ENCODE results near the gene GARNL3.

Gene GARNL3

GRCh38 chr9:127411122-127411521 lies 146.5 kb downstream of the GARNL3 start:
- DNase-seq: no peak

GRCh38 chr9:127415141-127415540 lies 150.6 kb downstream of the GARNL3 start:
- no peak for DNase-seq

DNA sequence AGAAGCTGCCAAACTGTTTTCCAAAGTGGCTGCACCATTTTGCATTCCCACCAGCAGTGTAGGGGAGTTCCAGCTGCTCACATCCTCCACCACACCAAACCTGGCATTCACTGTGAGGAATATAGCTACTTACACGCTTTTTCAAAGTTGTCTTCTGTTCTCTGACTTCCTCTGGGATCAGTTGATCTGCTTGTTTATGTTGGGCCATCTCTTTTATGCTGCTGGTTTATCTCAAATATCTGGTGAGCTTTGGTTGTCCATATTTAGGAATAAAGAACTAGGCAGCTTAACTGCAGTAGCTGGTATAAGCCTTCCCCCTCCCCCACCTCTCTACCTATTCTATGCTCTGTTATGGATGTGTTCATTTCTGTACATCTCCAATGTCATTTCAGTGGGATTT lies 151.1 kb downstream of the GARNL3 start:
- no peak for DNase-seq

GRCh38 chr9:127417131-127418036 lies 152.8 kb downstream of the GARNL3 start:
- DNase-seq: no peak

- DNase-seq: peak; percentile 54
Measured at GRCh38 chr9:127418037-127418471, 153.5 kb downstream of the GARNL3 start.

DNA sequence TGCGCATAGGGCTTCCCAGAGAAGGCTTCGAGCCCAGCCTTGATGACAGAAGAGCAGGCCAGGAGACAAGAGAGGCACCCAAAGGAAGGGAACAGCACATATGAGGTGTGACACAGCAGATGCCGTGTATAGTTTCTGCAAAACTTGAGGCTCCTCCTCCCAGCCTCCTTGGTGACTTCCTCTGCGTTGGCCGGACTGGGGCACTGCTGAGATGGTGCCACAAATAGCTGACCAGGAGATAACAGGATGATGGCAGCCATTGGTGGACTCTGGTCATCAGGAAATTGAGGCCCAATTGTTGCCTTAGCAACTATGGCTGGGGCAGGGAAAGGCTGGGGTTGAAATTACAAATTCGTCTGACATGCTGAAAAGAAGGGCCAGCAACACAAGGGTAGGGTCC lies 154.8 kb downstream of the GARNL3 start:
- DNase-seq: no peak

DNA sequence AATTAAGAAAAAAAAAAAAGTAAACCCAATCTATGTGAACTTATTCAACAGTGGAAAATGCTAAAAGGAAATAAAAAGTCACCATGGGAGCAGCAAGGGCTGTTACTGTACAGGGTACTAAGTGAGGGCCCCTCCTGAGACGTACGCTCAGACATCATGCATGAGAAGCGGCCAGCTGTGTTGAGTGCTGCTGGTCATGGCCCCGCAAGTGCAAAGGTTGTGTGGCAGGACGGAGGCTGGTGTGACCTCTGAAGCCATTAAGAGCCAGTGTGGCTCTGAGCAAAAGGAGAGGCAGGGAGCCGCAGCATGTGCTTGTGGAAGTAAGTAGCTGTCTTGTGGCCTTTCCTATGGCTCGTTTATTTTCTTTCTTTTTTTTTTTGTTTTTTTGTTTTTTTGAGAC lies 156.5 kb downstream of the GARNL3 start:
- DNase-seq: no peak

DNA sequence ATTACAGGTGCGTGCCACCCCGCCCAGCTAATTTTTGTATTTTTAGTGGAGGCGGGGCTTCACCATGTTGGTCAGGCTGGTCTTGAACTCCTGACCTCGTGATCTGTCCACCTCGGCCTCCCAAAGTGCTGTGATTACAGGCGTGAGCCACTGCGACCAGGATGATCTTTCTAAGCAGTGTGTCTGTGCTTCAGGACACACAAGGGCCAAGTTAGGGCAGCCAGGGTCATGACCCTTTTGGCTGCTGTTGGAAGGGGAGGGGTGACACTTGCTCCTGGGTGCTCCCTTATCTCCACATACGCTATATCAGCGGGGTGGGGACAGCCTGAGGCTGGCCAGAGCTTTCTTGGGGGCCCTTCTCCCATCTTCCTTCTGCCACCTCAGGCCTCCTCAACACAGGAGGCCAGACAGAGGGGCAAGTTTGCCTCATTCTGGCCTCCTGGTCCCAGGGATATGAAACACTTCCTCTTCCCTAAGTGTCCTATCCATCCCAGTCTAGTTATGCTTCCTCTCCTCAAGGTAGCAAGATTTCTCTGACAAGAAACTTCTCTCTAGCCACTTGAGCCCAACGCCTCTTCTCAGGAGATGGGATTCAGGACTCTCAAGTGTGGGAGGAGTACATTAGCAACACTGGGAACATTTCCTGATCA lies 157.7 kb downstream of the GARNL3 start:
- no peak for DNase-seq

DNA sequence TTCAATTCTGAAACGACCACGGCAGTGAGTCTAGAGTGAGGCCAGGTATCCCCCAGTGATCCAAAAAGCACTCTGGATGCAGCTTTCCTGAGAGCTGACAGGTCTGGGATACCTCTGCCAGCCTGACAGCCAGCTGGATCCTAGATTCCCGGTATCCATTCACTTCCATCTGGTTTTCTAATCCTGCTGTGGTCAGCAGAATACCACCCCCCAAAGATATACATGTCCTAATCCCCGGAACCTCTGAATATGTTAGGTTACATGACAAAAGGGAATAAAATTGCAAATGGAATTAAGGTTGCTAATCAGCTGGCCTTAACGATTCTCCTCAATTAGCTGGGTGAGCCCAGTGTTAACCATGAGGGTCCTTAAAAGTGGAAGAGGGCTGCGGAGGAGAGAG lies 158.2 kb downstream of the GARNL3 start:
- DNase-seq: no peak

DNA sequence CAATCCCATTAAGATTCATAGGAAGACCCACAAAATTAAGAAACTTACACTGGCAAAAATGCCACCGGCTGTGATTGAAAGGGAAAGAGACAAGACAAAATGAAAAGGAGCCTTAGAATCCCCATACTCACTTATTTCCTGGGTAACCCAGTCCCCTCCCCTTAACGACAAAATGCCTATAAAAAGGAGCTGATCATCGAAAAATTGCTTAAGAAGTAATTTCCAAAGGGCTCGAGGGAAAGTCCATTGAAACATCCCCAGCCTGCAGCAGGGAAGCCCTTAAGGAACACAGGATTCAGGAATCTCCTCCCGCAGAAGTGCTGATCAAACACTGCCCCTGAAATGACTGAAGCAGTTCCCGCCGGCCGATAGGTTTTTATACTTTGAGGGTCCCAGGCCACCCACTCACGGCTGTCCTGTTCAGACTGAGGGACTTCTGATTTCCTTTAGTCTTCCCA lies 158.9 kb downstream of the GARNL3 start:
- peak; percentile 12 for DNase-seq

DNA sequence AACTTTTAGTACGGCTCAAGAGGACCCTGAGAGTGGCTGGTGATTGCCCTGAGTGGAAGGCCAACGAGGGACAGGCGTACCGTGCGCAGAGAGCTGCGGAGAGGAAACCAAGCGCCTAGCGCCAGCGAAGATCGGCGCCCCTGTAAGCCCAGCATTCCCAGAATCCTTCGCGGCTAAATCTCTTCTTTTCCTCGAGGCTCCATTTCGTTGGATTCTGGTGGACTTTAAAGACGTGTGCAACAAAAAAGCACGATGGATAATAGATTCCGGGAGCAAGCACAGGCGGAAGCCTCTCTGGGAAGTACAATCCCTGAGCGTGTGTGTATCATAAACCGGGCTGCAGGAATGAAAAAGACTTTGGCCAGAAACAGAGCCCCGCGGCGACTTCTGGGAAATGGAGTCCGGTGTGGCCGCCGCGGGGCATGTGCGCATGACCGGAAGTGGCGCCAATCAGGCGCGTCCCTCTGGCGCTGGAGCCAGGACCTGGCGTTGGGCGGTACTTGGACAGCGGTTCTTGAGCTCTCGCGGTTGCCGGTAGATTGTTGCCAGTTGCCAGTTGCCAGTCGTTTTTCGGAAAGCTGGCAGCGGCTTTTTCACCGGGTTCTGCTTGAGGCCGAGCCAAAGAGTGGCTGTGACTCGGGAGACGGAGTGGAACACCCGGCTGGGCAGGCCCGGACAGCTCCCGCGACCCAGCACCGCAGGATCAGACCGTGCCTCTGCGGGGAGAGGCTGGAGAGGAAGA lies 159.5 kb downstream of the GARNL3 start, which contains the start of gene ZNF79:
TSS of gene ZNF79 (plus strand) at position 449 of the 742 bp plus-strand sequence. CDS start 406 bp downstream, outside the sequence.
- DNase-seq: peak; percentile 95

DNA sequence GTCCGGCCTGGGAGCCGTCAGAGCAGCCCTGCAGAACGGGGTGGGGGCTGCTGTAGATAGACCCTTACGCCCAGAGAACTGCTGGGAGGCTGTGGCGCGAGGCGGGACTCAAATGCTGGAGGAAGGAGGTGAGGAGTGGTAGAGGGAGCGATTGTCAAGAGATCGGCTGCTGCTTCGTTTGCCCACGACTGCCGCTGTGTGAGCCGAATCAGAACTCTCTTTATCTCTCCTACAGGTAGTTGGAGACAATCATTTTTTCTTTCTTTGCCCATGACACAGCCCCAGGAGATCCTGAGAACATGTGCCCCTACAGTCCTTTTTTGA lies 160.1 kb downstream of the GARNL3 start:
- DNase-seq: peak; percentile 43

- peak; percentile 84 for DNase-seq
Measured at GRCh38 chr9:127426756-127427155, 162.2 kb downstream of the GARNL3 start.

DNA sequence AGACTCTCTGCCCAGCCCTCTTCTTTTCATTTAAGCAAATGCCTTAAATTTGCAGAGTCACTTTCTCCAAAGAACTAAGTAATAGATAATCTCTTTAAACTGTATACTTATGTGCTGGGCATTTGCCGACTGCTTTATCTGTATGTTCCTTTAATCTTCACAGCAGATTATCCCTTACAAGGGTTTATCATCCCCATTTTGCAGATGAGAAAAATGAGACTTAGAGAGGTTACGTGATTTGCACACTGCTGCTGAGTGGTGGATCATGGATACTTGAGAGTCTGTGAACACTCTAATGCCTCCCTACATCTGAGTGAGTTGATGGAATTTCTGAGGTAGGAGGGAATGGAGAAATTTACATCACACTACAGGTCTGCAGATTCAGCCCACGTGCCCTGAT lies 163.8 kb downstream of the GARNL3 start:
- no peak for DNase-seq

DNA sequence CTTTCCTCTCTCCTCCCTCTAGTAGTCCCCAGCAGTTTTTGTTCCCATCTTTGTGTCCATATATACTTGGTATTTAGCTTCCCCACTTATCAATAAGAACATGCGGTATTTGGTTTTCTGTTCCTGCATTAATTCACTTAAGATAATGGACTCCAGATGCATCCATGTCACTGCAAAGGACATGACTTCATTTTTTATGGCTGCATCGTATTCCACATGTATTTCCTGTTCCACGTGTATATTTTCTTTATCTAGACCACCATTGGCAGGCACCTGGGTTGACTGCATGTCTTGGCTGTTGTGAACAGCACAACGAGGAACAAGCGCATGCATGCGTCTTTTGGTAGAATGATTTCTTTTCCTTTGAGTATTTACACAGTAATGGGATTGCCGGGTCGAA lies 165.8 kb downstream of the GARNL3 start:
- no peak for DNase-seq

DNA sequence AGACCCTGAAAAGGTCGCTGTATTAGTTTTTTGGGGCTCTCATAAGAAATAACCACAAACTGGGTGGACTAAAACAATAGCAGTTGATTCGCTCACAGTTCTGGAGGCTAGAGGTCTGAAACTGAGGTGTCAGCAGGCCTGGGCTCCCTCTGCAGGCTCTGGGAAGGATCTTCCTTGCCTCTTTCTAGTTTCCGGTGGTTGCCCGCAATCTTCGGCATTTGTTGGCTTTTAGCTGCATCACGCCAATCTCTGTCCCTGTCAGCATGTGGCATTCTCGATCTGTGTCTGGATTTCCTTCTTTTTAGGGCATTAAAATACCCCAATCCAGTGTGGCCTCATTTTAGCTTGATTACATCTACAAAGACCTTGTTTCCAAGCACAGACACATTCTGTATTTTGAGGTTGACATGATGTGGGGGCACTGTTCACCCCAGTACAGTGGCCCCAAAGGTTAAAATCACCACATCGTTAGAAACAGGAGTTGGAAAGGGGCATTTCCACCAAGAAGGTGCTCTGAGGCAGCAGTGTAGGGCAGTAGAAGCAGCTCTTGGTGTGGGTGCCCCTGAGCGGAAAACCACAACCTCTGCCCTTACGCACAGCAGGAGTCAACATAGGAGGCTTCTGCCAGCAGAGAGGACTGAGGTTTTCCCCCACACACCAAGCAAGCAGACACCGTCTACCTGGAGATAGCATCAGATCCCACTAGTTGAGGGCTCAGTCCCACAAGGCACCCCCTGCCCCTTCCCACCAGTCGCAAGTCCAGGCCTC lies 173.1 kb downstream of the GARNL3 start:
- DNase-seq: peak; percentile 73

GRCh38 chr9:127438394-127438793 lies 173.8 kb downstream of the GARNL3 start:
- DNase-seq: no peak
